H1 (cell line): Measurements from ENCODE around the gene HBD. TPM values are rescaled to one million over a fixed set of nuclear protein-coding genes. Genes with fewer than 3 reads are reported as not detected.

Experiments
- CTCF ChIA-PET: fragments of 300-600 bp; sonication (Branson Sonifier 250); formaldehyde crosslinking; loops from one replicate; lab custom pipeline; 2021; ENCODE audit not compliant: partially characterized antibody; lab: Charles Lee
- POLR2A ChIA-PET: fragments of 300-600 bp; sonication (Branson Sonifier 250); formaldehyde crosslinking; loops from one replicate; lab custom pipeline; 2021; ENCODE audit warnings: inconsistent platforms; ENCODE audit not compliant: partially characterized antibody; lab: Charles Lee
- DNase-seq, 2 experiments: peaks; one replicate each; pipeline versions ENCODE4 v3.0.0 to v3.0.0-alpha.2; 2010 to 2022; ENCODE audit warnings: low spot score in 2 of 2, low read depth in 1 of 2, mixed read lengths in 1 of 2
- FAIRE-seq: peaks from 2 replicates; lab custom pipeline; 2011; peaks lifted over from hg19 to GRCh38; lab: Jason Lieb, UNC
- H2AFZ ChIP-seq: 2 replicates; pipeline ENCODE4 v1.8.1; 2012; ENCODE audit warnings: low read length, inconsistent platforms
- H2AK5ac ChIP-seq: 2 replicates; pipeline ENCODE4 v1.6.1; 2013; ENCODE audit warnings: low read depth, low read length
- H2BK120ac ChIP-seq: replicated peaks from 2 replicates; pipeline ENCODE3; 2013; ENCODE audit warnings: low read depth, low read length, inconsistent platforms
- H2BK12ac ChIP-seq: 2 replicates; pipeline ENCODE4 v1.6.1; 2013; ENCODE audit warnings: low read depth, low read length
- H2BK15ac ChIP-seq: 2 replicates; pipeline ENCODE4 v1.6.1; 2013; ENCODE audit warnings: low read length
- H2BK20ac ChIP-seq: 2 replicates; pipeline ENCODE4 v1.6.1; 2013; ENCODE audit warnings: low read length
- H2BK5ac ChIP-seq: 2 replicates; pipeline ENCODE4 v1.6.1; 2013; ENCODE audit warnings: low read depth, low read length
- H3K14ac ChIP-seq: 2 replicates; pipeline ENCODE4 v1.6.1; 2013; ENCODE audit warnings: inconsistent platforms; ENCODE audit not compliant: insufficient read length
- H3K18ac ChIP-seq: 2 replicates; pipeline ENCODE4 v1.6.1; 2013; ENCODE audit warnings: low read length; ENCODE audit errors: extremely low read depth
- H3K23ac ChIP-seq: 2 replicates; pipeline ENCODE4 v1.6.1; 2013; ENCODE audit warnings: inconsistent platforms; ENCODE audit not compliant: insufficient read length
- H3K23me2 ChIP-seq: 2 replicates; pipeline ENCODE4 v1.6.1; 2013; ENCODE audit warnings: low read depth, low read length
- H3K27ac ChIP-seq: 2 replicates; pipeline ENCODE4 v1.6.1; 2011; ENCODE audit warnings: low read depth, low read length, inconsistent platforms
- H3K27me3 ChIP-seq, 4 experiments: replicated peaks in 1 of 4; 1 replicate in 1 of 4; 2 replicates in 3 of 4; pipeline versions ENCODE4 v1.6.1 to v1.8.1; 2011 to 2013; ENCODE audit warnings: low read length in 3 of 4, mild to moderate bottlenecking in 3 of 4, inconsistent platforms in 2 of 4, mixed read lengths in 2 of 4, moderate library complexity in 1 of 4; ENCODE audit not compliant: control insufficient read depth in 3 of 4, insufficient read depth in 3 of 4; ENCODE audit errors: extremely low read depth in 1 of 4
- H3K36me3 ChIP-seq, 4 experiments: 2 replicates each; pipeline versions ENCODE4 v1.6.1 to v1.8.1; 2011 to 2013; ENCODE audit warnings: mild to moderate bottlenecking in 4 of 4, low read length in 3 of 4, moderate library complexity in 2 of 4, control low read depth in 1 of 4, inconsistent platforms in 1 of 4; ENCODE audit not compliant: insufficient read depth in 4 of 4, control insufficient read depth in 2 of 4
- H3K4ac ChIP-seq: replicated peaks from 2 replicates; pipeline ENCODE3; 2013; ENCODE audit warnings: low read length, low read depth, mixed read lengths, inconsistent platforms; ENCODE audit not compliant: insufficient read length
- H3K4me1 ChIP-seq, 4 experiments: replicated peaks in 1 of 4; 1 replicate in 1 of 4; 2 replicates in 3 of 4; pipeline versions ENCODE4 v1.6.1 to v1.8.1; 2011 to 2013; ENCODE audit warnings: low read length in 3 of 4, inconsistent platforms in 2 of 4, mixed read lengths in 1 of 4; ENCODE audit not compliant: insufficient read depth in 4 of 4, control insufficient read depth in 3 of 4
- H3K4me2 ChIP-seq, 2 experiments: 2 replicates each; pipeline versions ENCODE4 v1.6.1 to v1.8.1; 2011 to 2013; ENCODE audit warnings: low read depth in 2 of 2, low read length in 2 of 2, control low read depth in 1 of 2, inconsistent platforms in 1 of 2, mild to moderate bottlenecking in 1 of 2; ENCODE audit not compliant: insufficient read depth in 1 of 2
- H3K4me3 ChIP-seq, 4 experiments: fragments of 200-600, 300-600 bp in 1 of 4; sonication (generic), shearing (Covaris generic), sonication (Bioruptor Twin) in 1 of 4; 2 replicates each; pipeline versions ENCODE4 v1.5.1 to v1.8.1; 2011 to 2016; ENCODE audit warnings: low read length in 4 of 4, low read depth in 3 of 4, control low read depth in 2 of 4, inconsistent platforms in 2 of 4, mild to moderate bottlenecking in 2 of 4, mixed read lengths in 1 of 4, moderate library complexity in 1 of 4; ENCODE audit not compliant: insufficient read depth in 2 of 4; ENCODE audit errors: extremely low read depth in 1 of 4
- H3K56ac ChIP-seq: replicated peaks from 2 replicates; pipeline ENCODE3; 2013; ENCODE audit warnings: low read depth, mild to moderate bottlenecking, mixed read lengths, low read length, inconsistent platforms; ENCODE audit not compliant: insufficient read length
- H3K79me1 ChIP-seq: 2 replicates; pipeline ENCODE4 v1.6.1; 2013; ENCODE audit warnings: low read depth, low read length, control low read depth
- H3K79me2 ChIP-seq, 2 experiments: 2 replicates each; pipeline versions ENCODE4 v1.6.1 to v1.8.1; 2012 to 2013; ENCODE audit warnings: low read length in 2 of 2, mild to moderate bottlenecking in 2 of 2, inconsistent platforms in 1 of 2; ENCODE audit not compliant: insufficient read depth in 2 of 2, control insufficient read depth in 1 of 2
- H3K9ac ChIP-seq, 4 experiments: replicated peaks in 1 of 4; 1 replicate in 1 of 4; 2 replicates in 3 of 4; pipeline versions ENCODE4 v1.6.1 to v1.8.1; 2011 to 2013; ENCODE audit warnings: low read depth in 3 of 4, low read length in 3 of 4, control low read depth in 2 of 4, mild to moderate bottlenecking in 2 of 4, moderate library complexity in 2 of 4, inconsistent platforms in 1 of 4; ENCODE audit errors: extremely low read depth in 1 of 4
- H3K9me3 ChIP-seq, 2 experiments: 2 replicates each; pipeline versions ENCODE4 v1.6.1 to v1.8.1; 2012 to 2013; ENCODE audit warnings: mild to moderate bottlenecking in 2 of 2, moderate library complexity in 2 of 2, control low read depth in 1 of 2, inconsistent platforms in 1 of 2, low read depth in 1 of 2, low read length in 1 of 2, mixed read lengths in 1 of 2; ENCODE audit not compliant: insufficient read depth in 2 of 2
- H4K20me1 ChIP-seq, 2 experiments: replicated peaks in 1 of 2; 2 replicates each; pipeline versions ENCODE3 to v1.8.1; 2011 to 2013; ENCODE audit warnings: inconsistent platforms in 2 of 2, low read length in 2 of 2, mild to moderate bottlenecking in 1 of 2; ENCODE audit not compliant: insufficient read depth in 2 of 2, control insufficient read depth in 1 of 2
- H4K5ac ChIP-seq: 2 replicates; pipeline ENCODE4 v1.6.1; 2013; ENCODE audit warnings: low read length, low read depth, mixed read lengths, inconsistent platforms; ENCODE audit not compliant: insufficient read length
- H4K8ac ChIP-seq: 2 replicates; pipeline ENCODE4 v1.8.0; 2013; ENCODE audit warnings: mild to moderate bottlenecking, moderate library complexity, low read length, inconsistent platforms; ENCODE audit not compliant: insufficient read depth; ENCODE audit errors: extremely low read depth
- H4K91ac ChIP-seq: replicated peaks from 2 replicates; pipeline ENCODE3; 2013; ENCODE audit warnings: low read length, mixed read lengths, inconsistent platforms; ENCODE audit not compliant: insufficient read length
- CHD1 ChIP-seq: IDR thresholded peaks from 2 replicates; pipeline ENCODE4 v1.6.1; 2012; ENCODE audit warnings: low read depth, low read length, improper control_type of control experiment
- CTBP2 ChIP-seq: IDR thresholded peaks from 2 replicates; pipeline ENCODE4 v1.7.0; 2011; ENCODE audit warnings: borderline replicate concordance, mild to moderate bottlenecking, moderate library complexity, mixed read lengths, low read length; ENCODE audit not compliant: insufficient read depth, insufficient read length
- GABPA ChIP-seq: IDR thresholded peaks from 2 replicates; pipeline ENCODE4 v1.6.1; 2011; ENCODE audit warnings: mild to moderate bottlenecking, low read length, moderate library complexity, borderline replicate concordance; ENCODE audit not compliant: insufficient read depth
- KDM1A ChIP-seq: fragments of 200-600, 300-600 bp; sonication (generic); IDR thresholded peaks from 2 replicates; pipeline ENCODE4 v1.7.1; 2016; ENCODE audit warnings: mild to moderate bottlenecking, low read length, borderline replicate concordance
- RNF2 ChIP-seq: fragments of 200-900, 300-1000 bp; sonication (generic); IDR thresholded peaks from 2 replicates; pipeline ENCODE4 v1.7.1; 2016; ENCODE audit warnings: borderline replicate concordance, low read depth, mild to moderate bottlenecking, antibody characterized with exemption, low read length; ENCODE audit not compliant: poor library complexity, severe bottlenecking; ENCODE audit errors: missing control alignments
- SP1 ChIP-seq: IDR thresholded peaks from 2 replicates; pipeline ENCODE4 v1.6.1; 2011; ENCODE audit warnings: low read depth, low read length
- SRF ChIP-seq: IDR thresholded peaks from 2 replicates; pipeline ENCODE4 v1.6.1; 2011; ENCODE audit warnings: mild to moderate bottlenecking, low read depth, low read length, moderate library complexity
- TBP ChIP-seq: IDR thresholded peaks from 2 replicates; pipeline ENCODE4 v1.6.1; 2011; ENCODE audit warnings: low read depth, low read length, improper control_type of control experiment
- WGBS, 2 experiments: shearing (Covaris generic) in 1 of 2; methylation state at CpG; one replicate each; pipeline versions ENCODE4 v1.1.6 to v1.1.7; 2013 to 2015; ENCODE audit warnings: low lambda C conversion rate in 2 of 2, mixed read lengths in 2 of 2, inconsistent platforms in 1 of 2, low coverage in 1 of 2, missing lambda C conversion rate in 1 of 2; ENCODE audit not compliant: insufficient replicate concordance in 2 of 2, insufficient coverage in 1 of 2, insufficient read length in 1 of 2; ENCODE audit errors: extremely low coverage in 1 of 2, missing lambda C conversion rate in 1 of 2; 5-methylcytosine and 5-hydroxymethylcytosine counted together
- polyA plus RNA-seq, 7 experiments: library from polyadenylated mRNA; depleted of rRNA in 3 of 7; stranded (reverse) in 5 of 7; unstranded in 2 of 7; fragments of >200 nt in 5 of 7; fragments of 200-250 nt in 2 of 7; gene quantifications; 1 replicate in 5 of 7; 2 replicates in 1 of 7; 4 replicates in 1 of 7; pipeline versions ENCODE4 v1.2.1 to v1.2.3, GENCODE V29; 2011 to 2013; ENCODE audit warnings: missing spikeins in 2 of 7, mixed read lengths in 2 of 7
- total RNA-seq: library from RNA; stranded (reverse); fragmentation: NEBNext Ultra II Directional; extraction: Animal tissue kit (Norgen Biotek cat#: 25700); gene quantifications from 2 replicates; pipeline ENCODE4 v1.2.1, GENCODE V29; 2021

The HBD gene
- total and polyA plus RNA-seq, 2 of the 8 experiments (the other 6 are each of a cell fraction or from before 2014, with no cell fraction given): not detected

DNA sequence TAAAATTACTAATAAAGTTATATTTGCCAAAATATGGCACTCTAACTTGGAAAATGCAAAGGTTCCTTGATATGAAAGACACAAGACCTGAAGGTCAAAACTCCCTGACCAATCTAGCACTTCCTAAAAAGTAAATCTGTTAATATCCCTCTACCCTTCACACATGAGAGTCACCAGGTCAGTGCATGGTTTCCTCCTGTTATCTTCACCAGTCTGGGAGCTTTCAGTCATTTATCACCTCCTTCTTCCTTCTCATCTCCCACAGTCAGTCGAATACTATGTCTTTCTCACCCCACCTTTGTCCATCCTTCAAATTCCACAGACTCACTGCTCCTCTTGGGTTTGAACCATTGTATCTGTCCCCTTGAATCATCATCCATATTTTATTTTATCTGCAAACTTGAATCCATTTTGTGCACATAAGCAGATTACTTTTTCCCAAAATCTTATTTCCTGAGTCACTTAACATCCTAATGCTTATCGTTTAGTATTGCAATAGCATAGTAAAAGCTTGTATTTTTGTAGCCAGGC lies 32.8 kb upstream of the HBD start:
- CTCF ChIA-PET: no interaction called here
- H3K4ac ChIP-seq: no peak overlapping the region

More for the DNA sequence above, 32.8 kb upstream of the HBD start:
- WGBS, 2 experiments: 85% methylated on average over 2 of the region's 2 CpGs; no CpG with 5 or more reads in 1 of the 2 experiments
- Histone ChIP-seq H2BK20ac (no peak overlapping the region), H3K14ac (no peak overlapping the region), H2AFZ (no peak overlapping the region), H3K4me2 (no peak overlapping the region), H3K4me3 (no peak overlapping the region), H3K56ac (no peak overlapping the region), H3K23ac (no peak overlapping the region), H3K23me2 (no peaks in the 10 kb centered on the region), H2BK15ac (no peak overlapping the region), H3K27ac (no peak overlapping the region), H2BK120ac (no peak overlapping the region), H2BK5ac (no peak overlapping the region), H3K9ac (no peak overlapping the region), H3K4me1 (no peaks in the 10 kb centered on the region), H3K79me2 (no peaks in the 10 kb centered on the region), H4K20me1 (no peaks in the 10 kb centered on the region), H4K91ac (no peak overlapping the region), H2BK12ac (no peak overlapping the region), H4K8ac (no peak overlapping the region), H3K18ac (no peak overlapping the region), H3K79me1 (no peaks in the 10 kb centered on the region), H2AK5ac (no peak overlapping the region), H3K27me3 (no peaks in the 10 kb centered on the region), H3K9me3 (no peaks in the 10 kb centered on the region), H4K5ac (no peak overlapping the region), H3K36me3 (no peaks in the 10 kb centered on the region)
- DNase-seq (no peak), FAIRE-seq (no peak)
- TF ChIP-seq KDM1A (no peak), SP1 (no peak), CHD1 (no peak), CTBP2 (no peak), SRF (no peak), RNF2 (no peak), TBP (no peak), GABPA (no peak)
- POLR2A ChIA-PET: no interaction called here
